ENCODE data around the gene OR6C2. TPM values are rescaled to one million over a fixed set of nuclear protein-coding genes. Genes with fewer than 3 reads are reported as not detected.

The OR6C2 gene
- total RNA-seq = not detected in 2 replicates

DNA sequence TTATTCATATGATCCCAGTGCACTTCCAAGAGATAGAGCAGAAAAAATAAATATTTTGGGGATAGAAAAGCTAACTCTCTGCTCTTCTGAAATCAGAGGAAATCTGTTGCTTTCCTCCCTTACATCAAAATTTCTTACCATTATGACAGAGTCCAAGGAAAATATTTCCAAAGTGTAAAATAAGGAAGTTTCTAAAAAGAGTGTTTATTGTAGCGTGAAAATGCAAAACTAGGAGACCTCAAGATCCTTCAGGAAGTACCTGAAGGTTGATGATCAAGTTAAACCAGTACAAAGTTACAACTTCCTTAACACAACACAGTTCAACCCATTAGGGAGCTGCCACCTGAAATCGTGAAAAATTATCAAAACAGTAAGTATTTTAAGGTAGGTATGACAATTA, at the start of gene OR6C2:
Gene OR6C2, plus strand, starts transcription at position 301 of the 400 bp plus-strand sequence. CDS start 8,138 bp downstream, outside the sequence.

GRCh38 chr12:55400229-55400628, 43.6 kb upstream of the OR6C2 start, which contains the start of gene OR6C65:
OR6C65 (plus strand) TSS chr12:55400529; CDS start chr12:55400529, 0 bp downstream.

GRCh38 chr12:55425954-55426353, 17.9 kb upstream of the OR6C2 start, which contains the start of gene OR6C76:
OR6C76 (plus strand) TSS chr12:55426254; CDS start chr12:55426254, 0 bp downstream.

GRCh38 chr12:55470088-55470829, 26.4 kb downstream of the OR6C2 start, which contains the start of gene OR6C70:
OR6C70 (minus strand) TSS chr12:55470138; CDS start chr12:55470138, 0 bp downstream.

GRCh38 chr12:55492078-55492477, 48.2 kb downstream of the OR6C2 start, which contains the start of gene OR6C68:
OR6C68 (plus strand) TSS chr12:55492378; CDS start chr12:55492378, 0 bp downstream.

Other genes with a start within 250 kb of the OR6C2 start
- not detected in 2 replicates for gene OR10A7, start 223.1 kb upstream of the OR6C2 start, total RNA-seq
- gene OR6C74, start 199.5 kb upstream of the OR6C2 start, total RNA-seq = not detected in 2 replicates
- gene OR6C6, start 147.5 kb upstream of the OR6C2 start, total RNA-seq = not detected in 2 replicates
- not detected in 2 replicates for gene OR6C1, start 129.7 kb upstream of the OR6C2 start, total RNA-seq
- gene OR6C3, start 113.3 kb upstream of the OR6C2 start, total RNA-seq = not detected in 2 replicates
- gene OR6C75, start 81.1 kb upstream of the OR6C2 start, total RNA-seq = not detected in 2 replicates
- gene OR6C65, start 43.5 kb upstream of the OR6C2 start, total RNA-seq = not detected in 2 replicates
- not detected in 2 replicates for gene OR6C76, start 17.8 kb upstream of the OR6C2 start, total RNA-seq
- gene OR6C70, start 26.1 kb downstream of the OR6C2 start, total RNA-seq = not detected in 2 replicates
- not detected in 2 replicates for gene OR6C68, start 48.3 kb downstream of the OR6C2 start, total RNA-seq
- not detected in 2 replicates for gene OR6C4, start 105.5 kb downstream of the OR6C2 start, total RNA-seq
- gene OR2AP1, start 128.4 kb downstream of the OR6C2 start, total RNA-seq = not detected in 2 replicates
- gene OR10P1, start 192.8 kb downstream of the OR6C2 start, total RNA-seq = not detected in 2 replicates

Measured in endothelial cell of coronary artery (primary cell).